Naive thymus-derived CD4-positive, alpha-beta T cell (primary cell): ENCODE measurements around the gene IMMP1L. TPM values are rescaled to one million over a fixed set of nuclear protein-coding genes. Genes with fewer than 3 reads are reported as not detected.

Source experiments
- ATAC-seq: fragments of 150-1000 bp; cut with Tn5 transposase; 2 replicates; pipeline ENCODE4 v1.10.0; 2021; ENCODE audit warnings: mild to moderate bottlenecking, moderate library complexity
- CTCF ChIA-PET: fragments of 350-600 bp; sonication (Branson Sonifier 250); formaldehyde crosslinking; loops from one replicate; lab custom pipeline; 2021; ENCODE audit warnings: antibody characterized with exemption; lab: Charles Lee
- POLR2A ChIA-PET: fragments of 350-600 bp; sonication (Branson Sonifier 250); formaldehyde crosslinking; loops from one replicate; lab custom pipeline; 2021; ENCODE audit warnings: antibody characterized with exemption, inconsistent platforms; lab: Charles Lee
- DNase-seq, 9 donors: peaks; one replicate each; pipeline versions ENCODE4 v3.0.0 to v3.0.0-alpha.2; 2020 to 2022; ENCODE audit warnings: mixed read lengths in 1 of 9
- H3K27ac ChIP-seq: one replicate; pipeline ENCODE4 v1.7.0; 2013; ENCODE audit warnings: mild to moderate bottlenecking, low read depth, low read length, moderate library complexity
- H3K27me3 ChIP-seq, 2 donors: one replicate each; pipeline ENCODE4 v1.7.0; 2013; ENCODE audit warnings: low read length in 2 of 2, mild to moderate bottlenecking in 2 of 2, moderate library complexity in 2 of 2; ENCODE audit not compliant: control insufficient read depth in 2 of 2, insufficient read depth in 2 of 2
- H3K36me3 ChIP-seq, 3 experiments: 1 replicate in 2 of 3; 2 replicates in 1 of 3; pipeline ENCODE4 v1.7.0; 2013; ENCODE audit warnings: low read length in 3 of 3, mild to moderate bottlenecking in 3 of 3, moderate library complexity in 1 of 3; ENCODE audit not compliant: insufficient read depth in 3 of 3, control insufficient read depth in 2 of 3
- H3K4me1 ChIP-seq, 2 donors: one replicate each; pipeline ENCODE4 v1.7.0; 2013; ENCODE audit warnings: low read length in 2 of 2, mild to moderate bottlenecking in 2 of 2, moderate library complexity in 1 of 2; ENCODE audit not compliant: control insufficient read depth in 2 of 2, insufficient read depth in 2 of 2
- H3K4me3 ChIP-seq: 2 replicates; pipeline ENCODE4 v1.7.0; 2013; ENCODE audit warnings: mild to moderate bottlenecking, low read length
- H3K9me3 ChIP-seq, 3 experiments: 1 replicate in 2 of 3; 2 replicates in 1 of 3; pipeline ENCODE4 v1.7.0; 2013; ENCODE audit warnings: low read length in 3 of 3; ENCODE audit not compliant: control insufficient read depth in 2 of 3
- H3K27ac Mint-ChIP-seq, 9 donors: one replicate each; pipeline ENCODE4 v1.8.0; 2020 to 2022; ENCODE audit warnings: mixed read lengths in 9 of 9, mild to moderate bottlenecking in 8 of 9, moderate library complexity in 5 of 9, inconsistent platforms in 2 of 9
- H3K27me3 Mint-ChIP-seq, 5 donors: one replicate each; pipeline ENCODE4 v1.8.0; 2021 to 2022; ENCODE audit warnings: mixed read lengths in 5 of 5, mild to moderate bottlenecking in 1 of 5
- H3K36me3 Mint-ChIP-seq, 5 donors: one replicate each; pipeline ENCODE4 v1.8.0; 2020 to 2022; ENCODE audit warnings: mixed read lengths in 5 of 5, mild to moderate bottlenecking in 3 of 5, inconsistent platforms in 1 of 5
- H3K4me1 Mint-ChIP-seq, 7 donors: one replicate each; pipeline ENCODE4 v1.8.0; 2020 to 2022; ENCODE audit warnings: mixed read lengths in 7 of 7, mild to moderate bottlenecking in 3 of 7, inconsistent platforms in 1 of 7
- H3K4me3 Mint-ChIP-seq, 10 donors: one replicate each; pipeline ENCODE4 v1.8.0; 2020 to 2022; ENCODE audit warnings: mild to moderate bottlenecking in 10 of 10, mixed read lengths in 10 of 10, moderate library complexity in 6 of 10, inconsistent platforms in 2 of 10
- H3K9me3 Mint-ChIP-seq, 11 donors: one replicate each; pipeline ENCODE4 v1.8.0; 2020 to 2022; ENCODE audit warnings: mixed read lengths in 11 of 11, mild to moderate bottlenecking in 4 of 11, inconsistent platforms in 1 of 11, moderate library complexity in 1 of 11
- intact Hi-C, 2 donors: fragments of 100-400 bp; cut with micrococcal nuclease; formaldehyde crosslinking; loops; one replicate each; pipeline ENCODE4 v1.15.1; 2023
- polyA plus RNA-seq, 2 donors: library from polyadenylated mRNA; unstranded; fragments of 300-500 nt; fragmentation: Illumina TruSeq; gene quantifications; one replicate each; pipeline ENCODE4 v1.2.3, GENCODE V29; 2021
- total RNA-seq, 6 experiments: library from RNA in 5 of 6; stranded (reverse) in 5 of 6; gene quantifications; 1 replicate in 5 of 6; 2 replicates in 1 of 6; pipeline ENCODE4 v1.2.3 and lab custom pipeline; 2021 to 2026

The IMMP1L gene
- total and polyA plus RNA-seq, 7 experiments from 2014 or later = 9.4 to 52.4 (median 18.8) TPM

DNA sequence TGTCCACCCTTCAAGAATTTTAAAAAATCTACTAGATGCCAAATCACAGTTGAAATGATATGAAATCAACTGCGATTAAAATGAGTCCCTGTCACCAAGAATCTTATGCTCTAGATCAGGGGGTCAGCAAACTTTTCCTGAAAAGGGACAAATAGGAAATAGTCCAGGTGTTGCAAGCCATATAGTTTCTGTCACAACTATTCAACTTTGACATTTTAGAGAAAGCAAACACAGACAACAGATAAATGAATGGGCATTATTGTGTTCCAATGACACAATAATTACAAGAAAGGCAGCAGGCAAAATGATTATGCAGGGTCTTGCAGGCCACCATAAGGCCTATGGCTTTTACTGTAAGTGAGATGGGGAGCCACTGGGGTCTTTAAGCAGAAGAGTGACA lies 58.6 kb downstream of the IMMP1L start:
- Mint-ChIP-seq H3K4me1 (peaks cover 0 to 16% (median 8%) of the 10 kb centered on the region in 7 donors), H3K27me3 (no peaks in the 10 kb centered on the region), H3K9me3 (peaks cover 0 to 13% (median 0%) of the 10 kb centered on the region in 11 donors), H3K27ac (peak overlapping the region in 1 of 9 donors; percentile 42), H3K36me3 (peaks cover 21 to 67% (median 61%) of the 10 kb centered on the region in 5 donors), H3K4me3 (no peak overlapping the region)
- DNase-seq (no peak), ATAC-seq (no peak)
- POLR2A ChIA-PET = no interaction called here
- no peaks in the 10 kb centered on the region for H3K9me3 ChIP-seq
- no peaks in the 10 kb centered on the region for H3K27me3 ChIP-seq
- no peaks in the 10 kb centered on the region for H3K4me1 ChIP-seq
- H3K27ac ChIP-seq = no peak overlapping the region
- H3K36me3 ChIP-seq = peaks cover 0 to 6% (median 0%) of the 10 kb centered on the region in 3 experiments
- CTCF ChIA-PET = no interaction called here
- no peak overlapping the region for H3K4me3 ChIP-seq
- intact Hi-C loops = no loop called here

DNA sequence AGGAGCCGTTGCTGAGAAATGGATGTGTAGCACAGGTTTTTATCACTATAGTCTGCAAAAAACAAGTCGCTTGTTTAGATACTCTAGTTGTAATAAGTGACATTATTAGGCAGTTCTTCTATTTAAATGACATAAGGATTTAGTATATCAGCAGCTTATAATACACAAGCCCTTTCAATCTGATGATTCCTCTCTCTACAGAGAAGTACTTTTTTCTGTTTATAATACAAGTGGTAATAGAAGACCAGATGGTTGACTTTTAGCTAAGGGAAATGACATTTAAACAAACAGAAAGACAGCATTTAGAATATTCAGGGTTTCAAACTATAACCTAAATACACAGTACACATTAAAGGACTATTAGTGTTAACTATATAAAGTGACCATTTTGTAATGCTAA lies 60.4 kb downstream of the IMMP1L start:
- Histone ChIP-seq H3K36me3 (no peaks in the 10 kb centered on the region), H3K4me3 (no peak overlapping the region), H3K27me3 (no peaks in the 10 kb centered on the region), H3K4me1 (no peaks in the 10 kb centered on the region), H3K27ac (no peak overlapping the region), H3K9me3 (no peaks in the 10 kb centered on the region)
- ChIA-PET POLR2A (no interaction called here), CTCF (no interaction called here)
- H3K4me1 Mint-ChIP-seq = peaks cover 0 to 16% (median 8%) of the 10 kb centered on the region in 7 donors
- no peaks in the 10 kb centered on the region for H3K27me3 Mint-ChIP-seq
- peaks cover 0 to 13% (median 0%) of the 10 kb centered on the region in 11 donors for H3K9me3 Mint-ChIP-seq
- DNase-seq = no peak
- H3K27ac Mint-ChIP-seq = no peak overlapping the region
- no peak overlapping the region for H3K4me3 Mint-ChIP-seq
- intact Hi-C loops = no loop called here
- no peak for ATAC-seq
- H3K36me3 Mint-ChIP-seq = peaks cover 21 to 64% (median 59%) of the 10 kb centered on the region in 5 donors

DNA sequence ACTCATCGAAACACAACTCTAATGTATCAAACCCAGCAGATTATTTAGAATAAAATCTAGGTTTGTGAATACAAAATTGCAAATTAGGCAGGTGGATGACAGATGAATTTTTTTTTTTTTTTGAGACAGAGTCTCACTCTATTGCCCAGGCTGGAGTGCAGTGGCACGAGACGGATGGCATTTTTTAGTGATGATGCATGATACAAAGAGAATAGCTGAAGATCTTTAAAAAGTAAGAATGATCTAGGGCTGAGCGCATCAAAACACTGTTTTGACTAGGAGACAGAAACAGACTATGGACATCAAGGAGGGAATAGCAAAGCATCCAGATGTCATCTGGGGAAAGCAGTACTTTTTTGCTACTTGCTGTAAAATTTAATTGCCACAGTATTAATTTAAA lies 63.8 kb downstream of the IMMP1L start:
- H3K4me1 ChIP-seq = no peaks in the 10 kb centered on the region
- Mint-ChIP-seq H3K27me3 (no peaks in the 10 kb centered on the region), H3K4me1 (peaks cover 0 to 8% (median 3%) of the 10 kb centered on the region in 7 donors), H3K9me3 (peaks cover 0 to 6% (median 0%) of the 10 kb centered on the region in 11 donors), H3K4me3 (no peak overlapping the region), H3K36me3 (peaks cover 9 to 39% (median 35%) of the 10 kb centered on the region in 5 donors), H3K27ac (no peak overlapping the region)
- POLR2A ChIA-PET = no interaction called here
- H3K36me3 ChIP-seq = no peaks in the 10 kb centered on the region
- CTCF ChIA-PET = no interaction called here
- H3K27ac ChIP-seq = no peak overlapping the region
- no peaks in the 10 kb centered on the region for H3K9me3 ChIP-seq
- DNase-seq = no peak
- intact Hi-C loops = loop anchor here in 1 of 2 donors (2.0 kb wide), 1 partner anchor 17 kb away; no protein-coding TSS in a partner anchor
- H3K27me3 ChIP-seq = no peaks in the 10 kb centered on the region
- no peak overlapping the region for H3K4me3 ChIP-seq
- no peak for ATAC-seq

DNA sequence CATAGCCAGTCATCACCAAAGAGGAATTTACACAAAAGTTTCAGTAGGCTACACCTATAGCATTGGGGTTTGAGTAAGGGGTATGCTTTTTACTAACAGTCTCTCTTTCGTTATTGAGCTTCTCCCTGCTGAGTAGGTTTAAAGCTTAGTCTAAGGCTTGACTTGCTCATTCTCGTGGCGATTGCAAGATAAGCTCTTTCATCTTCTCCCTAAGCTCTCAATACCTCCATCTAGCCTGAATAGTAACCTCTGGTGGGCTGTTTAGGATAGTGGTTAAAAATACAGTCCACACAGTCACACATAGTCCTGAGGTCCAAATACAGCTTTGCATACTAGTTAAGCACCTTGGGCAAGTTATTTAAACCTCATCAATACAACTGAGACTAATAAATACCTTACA lies 65.6 kb downstream of the IMMP1L start:
- Histone ChIP-seq H3K27ac (no peak overlapping the region), H3K4me3 (no peak overlapping the region), H3K36me3 (no peaks in the 10 kb centered on the region), H3K27me3 (no peaks in the 10 kb centered on the region), H3K4me1 (no peaks in the 10 kb centered on the region), H3K9me3 (no peaks in the 10 kb centered on the region)
- Mint-ChIP-seq H3K4me3 (no peak overlapping the region), H3K27ac (no peak overlapping the region), H3K36me3 (peaks cover 7 to 32% (median 26%) of the 10 kb centered on the region in 5 donors), H3K9me3 (peaks cover 0 to 18% (median 6%) of the 10 kb centered on the region in 11 donors), H3K27me3 (no peaks in the 10 kb centered on the region), H3K4me1 (peaks cover 0 to 12% (median 6%) of the 10 kb centered on the region in 7 donors)
- DNase-seq = no peak
- ChIA-PET POLR2A (no interaction called here), CTCF (interaction anchor here (0.6 kb wide), 1 partner anchor 9 kb away, joined by 3 read pairs; no protein-coding TSS in a partner anchor)
- no peak for ATAC-seq
- intact Hi-C loops = loop anchor here in 1 of 2 donors (2.0 kb wide), 1 partner anchor 15 kb away; no protein-coding TSS in a partner anchor

DNA sequence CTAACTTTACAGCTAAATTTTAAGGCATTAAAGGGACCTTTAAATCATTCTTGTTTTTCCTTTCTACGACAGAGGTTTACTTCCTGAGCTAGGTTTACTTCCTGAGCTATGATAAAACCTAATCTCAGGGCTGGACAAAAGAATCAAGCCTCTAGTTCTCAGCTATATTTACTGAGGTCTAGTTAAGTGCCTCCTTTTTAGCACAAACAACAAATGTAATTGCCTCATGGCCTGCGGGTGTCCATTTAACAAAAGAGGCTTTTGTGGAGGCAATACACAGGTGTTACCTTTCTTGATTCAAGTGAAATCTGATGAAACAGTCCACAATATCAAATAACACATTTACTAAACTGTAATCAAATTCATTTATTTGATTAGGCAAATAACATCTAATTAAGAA lies 67.3 kb downstream of the IMMP1L start:
- H3K4me1 ChIP-seq = no peaks in the 10 kb centered on the region
- H3K27ac Mint-ChIP-seq = no peak overlapping the region
- H3K9me3 ChIP-seq = no peaks in the 10 kb centered on the region
- DNase-seq (no peak), ATAC-seq (no peak)
- H3K27me3 Mint-ChIP-seq = no peaks in the 10 kb centered on the region
- H3K4me3 Mint-ChIP-seq = no peak overlapping the region
- POLR2A ChIA-PET = no interaction called here
- peaks cover 2 to 26% (median 18%) of the 10 kb centered on the region in 7 donors for H3K4me1 Mint-ChIP-seq
- H3K27me3 ChIP-seq = no peaks in the 10 kb centered on the region
- H3K9me3 Mint-ChIP-seq = peaks cover 0 to 22% (median 6%) of the 10 kb centered on the region in 11 donors
- no peaks in the 10 kb centered on the region for H3K36me3 ChIP-seq
- intact Hi-C loops = no loop called here
- no peak overlapping the region for H3K4me3 ChIP-seq
- peaks cover 7 to 26% (median 14%) of the 10 kb centered on the region in 5 donors for H3K36me3 Mint-ChIP-seq
- no peak overlapping the region for H3K27ac ChIP-seq
- CTCF ChIA-PET = interaction anchor here (1.0 kb wide), 1 partner anchor 34 kb away, joined by 4 read pairs; no protein-coding TSS in a partner anchor

DNA sequence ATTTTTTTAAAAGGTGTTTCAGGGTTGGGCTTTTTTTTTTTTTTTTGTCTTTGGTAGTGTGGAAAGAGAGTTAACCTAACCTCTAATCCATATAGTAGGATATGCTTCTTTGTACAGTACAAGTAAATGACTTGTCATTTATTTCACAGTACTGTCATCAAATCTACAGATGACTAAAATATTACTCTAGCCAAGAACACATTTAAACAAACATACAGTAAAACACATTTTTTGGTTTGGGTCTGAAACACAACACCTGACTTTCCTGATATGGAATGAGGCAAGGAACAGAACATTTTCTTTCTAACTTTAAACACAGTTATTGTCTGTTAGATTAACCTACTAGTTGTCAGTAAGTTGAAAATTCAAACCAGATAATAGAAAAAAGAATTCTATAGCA lies 68.1 kb downstream of the IMMP1L start:
- ChIA-PET CTCF (interaction anchor here (0.6 to 1.0 kb wide), 2 partner anchors 35 to 878 kb away, joined by 3 to 4 read pairs; no protein-coding TSS in a partner anchor), POLR2A (no interaction called here)
- no peaks in the 10 kb centered on the region for H3K27me3 ChIP-seq
- Mint-ChIP-seq H3K27ac (no peak overlapping the region), H3K27me3 (no peaks in the 10 kb centered on the region), H3K4me3 (no peak overlapping the region), H3K36me3 (peaks cover 3 to 20% (median 9%) of the 10 kb centered on the region in 5 donors), H3K9me3 (peaks cover 0 to 20% (median 6%) of the 10 kb centered on the region in 11 donors), H3K4me1 (peaks cover 2 to 26% (median 15%) of the 10 kb centered on the region in 7 donors)
- ATAC-seq (no peak), DNase-seq (no peak)
- H3K36me3 ChIP-seq = no peaks in the 10 kb centered on the region
- intact Hi-C loops = no loop called here
- no peak overlapping the region for H3K4me3 ChIP-seq
- H3K4me1 ChIP-seq = no peaks in the 10 kb centered on the region
- no peak overlapping the region for H3K27ac ChIP-seq
- H3K9me3 ChIP-seq = no peaks in the 10 kb centered on the region
